OCI-LY3 (cell line): ENCODE measurements around the gene P2RX7.

Source experiments
- CTCF ChIP-seq: fragments of 200-600, 300-600 bp; sonication (generic); IDR thresholded peaks from 2 replicates; pipeline ENCODE4 v1.5.1; 2014; ENCODE audit warnings: antibody characterized with exemption, low read length, low read depth
- EZH2phosphoT487 ChIP-seq: fragments of 200-600 bp; shearing (Covaris generic); IDR thresholded peaks from 2 replicates; pipeline ENCODE4 v1.6.1; 2018; ENCODE audit warnings: antibody characterized with exemption, mixed run types, low read depth

DNA sequence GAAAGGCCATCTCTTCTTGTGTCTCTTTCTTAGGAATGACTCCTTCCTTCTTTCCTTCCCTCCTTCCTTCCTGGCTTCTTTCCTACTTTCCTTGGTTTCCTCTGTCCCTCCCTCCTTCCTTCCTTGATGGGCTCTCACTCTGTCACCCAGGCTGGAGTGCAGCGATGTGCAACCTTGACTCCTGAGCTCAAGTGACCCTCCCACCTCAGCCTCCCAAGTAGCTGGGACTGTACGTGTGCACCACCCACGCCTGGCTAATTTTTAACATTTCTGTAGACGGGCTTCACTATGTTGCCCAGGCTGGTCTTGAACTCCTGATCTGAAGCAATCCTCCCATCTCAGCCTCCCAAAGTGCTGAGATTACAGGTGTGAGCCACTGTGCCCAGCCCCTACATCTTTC is 10.9 kb upstream of the P2RX7 start:
- TF ChIP-seq CTCF, result no peak
- TF ChIP-seq EZH2phosphoT487, result no peak
